GM21381 (cell line): Measurements from ENCODE around the gene OR2AG2.

Experiments
- ATAC-seq: cut with Tn5 transposase; IDR thresholded peaks from one replicate; pipeline ENCODE4 v1.9.1; 2021; ENCODE audit warnings: mild to moderate bottlenecking, moderate library complexity; ENCODE audit not compliant: unreplicated experiment

OR2AG2 gene

GRCh38 chr11:6745018-6745417, 26.8 kb downstream of the OR2AG2 start:
- ATAC-seq: no peak

GRCh38 chr11:6742260-6742659, 29.5 kb downstream of the OR2AG2 start:
- no peak for ATAC-seq

GRCh38 chr11:6738590-6738989, 33.2 kb downstream of the OR2AG2 start:
- no peak for ATAC-seq

GRCh38 chr11:6737872-6738466, 33.8 kb downstream of the OR2AG2 start:
- ATAC-seq: peak; percentile 80

- ATAC-seq: no peak
These were observed 35.2 kb downstream of the OR2AG2 start for GRCh38 chr11:6736495-6737121.

GRCh38 chr11:6735306-6735705, 36.5 kb downstream of the OR2AG2 start:
- ATAC-seq: no peak

GRCh38 chr11:6734616-6735015, 37.2 kb downstream of the OR2AG2 start:
- ATAC-seq: no peak

GRCh38 chr11:6733326-6734275, 38.2 kb downstream of the OR2AG2 start:
- ATAC-seq: no peak

- ATAC-seq: no peak
These were observed 43.6 kb downstream of the OR2AG2 start for GRCh38 chr11:6727971-6728760.

GRCh38 chr11:6725386-6725896, 46.3 kb downstream of the OR2AG2 start:
- ATAC-seq: no peak

GRCh38 chr11:6724013-6724412, 47.8 kb downstream of the OR2AG2 start:
- no peak for ATAC-seq

GRCh38 chr11:6721343-6721742, 50.4 kb downstream of the OR2AG2 start:
- ATAC-seq: no peak

GRCh38 chr11:6719576-6719975, 52.2 kb downstream of the OR2AG2 start:
- no peak for ATAC-seq

GRCh38 chr11:6717426-6717825, 54.4 kb downstream of the OR2AG2 start:
- no peak for ATAC-seq
